Stimulated activated memory B cell treated with anti-CD40 and anti-IgM and Interleukin-4, amounts not matched to agents 10 μg/mL and 1 μg/mL and 100 μg/mL, for 72 hours (primary cell): Measurements from ENCODE around the gene MNT.
A peak's percentile ranks its signal among the peaks of the same experiment; 100 is the strongest.

Experiments
- ATAC-seq: fragments of 150-1000 bp; cut with Tn5 transposase; 2 replicates; pipeline ENCODE4 v1.10.0; 2021
- H3K27ac Mint-ChIP-seq: one replicate; pipeline ENCODE4 v1.8.0; 2022; ENCODE audit warnings: mild to moderate bottlenecking, mixed read lengths
- H3K27me3 Mint-ChIP-seq: one replicate; pipeline ENCODE4 v1.8.0; 2022; ENCODE audit warnings: mixed read lengths
- H3K36me3 Mint-ChIP-seq: one replicate; pipeline ENCODE4 v1.8.0; 2022; ENCODE audit warnings: mixed read lengths
- H3K4me1 Mint-ChIP-seq: one replicate; pipeline ENCODE4 v1.8.0; 2022; ENCODE audit warnings: mixed read lengths
- H3K4me3 Mint-ChIP-seq: one replicate; pipeline ENCODE4 v1.8.0; 2022; ENCODE audit warnings: mild to moderate bottlenecking, moderate library complexity, mixed read lengths
- H3K9me3 Mint-ChIP-seq: one replicate; pipeline ENCODE4 v1.8.0; 2022; ENCODE audit warnings: mixed read lengths

Gene MNT

DNA sequence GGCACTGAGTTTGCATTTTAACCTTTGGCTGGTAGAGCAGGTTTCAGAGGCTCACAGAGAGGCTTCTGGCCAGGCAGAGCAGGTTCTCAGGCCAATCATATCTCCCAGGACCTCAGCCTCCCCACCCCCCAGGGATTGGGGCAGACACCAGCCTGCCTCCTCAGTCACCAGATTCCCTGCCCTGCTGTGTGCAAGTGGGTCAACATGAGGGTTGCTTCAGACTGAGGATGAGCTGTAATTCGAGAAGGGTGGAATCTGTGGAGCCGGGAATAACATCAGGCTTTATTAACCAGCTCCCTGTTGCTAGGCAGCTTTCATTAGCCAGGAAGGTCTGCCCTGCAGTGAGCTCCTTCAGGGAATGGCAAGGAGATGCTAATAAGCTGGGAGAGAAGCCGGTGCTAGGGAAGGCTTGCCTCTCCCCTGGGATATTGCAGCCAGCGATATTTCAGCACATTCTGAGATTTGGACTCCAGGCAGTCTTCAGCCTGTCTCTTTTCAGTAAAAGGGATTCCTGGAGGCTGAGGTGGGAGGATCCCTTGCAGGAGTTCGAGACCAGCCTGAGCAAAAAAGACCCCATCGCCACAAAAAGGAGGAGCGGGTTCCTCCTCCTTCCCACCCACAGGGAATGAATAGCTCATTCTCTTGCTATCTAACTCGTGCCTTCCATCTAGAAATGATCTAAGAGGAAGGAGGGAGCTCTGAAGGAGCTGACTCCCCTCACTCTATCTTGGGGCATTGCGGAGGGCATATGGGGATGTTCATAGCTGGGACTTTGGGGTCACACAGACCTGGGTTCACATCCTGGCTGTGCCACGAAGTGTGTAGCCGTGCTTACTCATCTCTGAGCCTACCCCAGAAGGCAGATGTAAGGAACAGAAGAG lies 52.8 kb downstream of the MNT start:
- no peak for ATAC-seq
- H3K36me3 Mint-ChIP-seq = peaks cover 13% of the 10 kb centered on the region
- no peak overlapping the region for H3K4me3 Mint-ChIP-seq
- no peaks in the 10 kb centered on the region for H3K9me3 Mint-ChIP-seq
- no peaks in the 10 kb centered on the region for H3K27me3 Mint-ChIP-seq
- H3K4me1 Mint-ChIP-seq = no peaks in the 10 kb centered on the region
- no peak overlapping the region for H3K27ac Mint-ChIP-seq

DNA sequence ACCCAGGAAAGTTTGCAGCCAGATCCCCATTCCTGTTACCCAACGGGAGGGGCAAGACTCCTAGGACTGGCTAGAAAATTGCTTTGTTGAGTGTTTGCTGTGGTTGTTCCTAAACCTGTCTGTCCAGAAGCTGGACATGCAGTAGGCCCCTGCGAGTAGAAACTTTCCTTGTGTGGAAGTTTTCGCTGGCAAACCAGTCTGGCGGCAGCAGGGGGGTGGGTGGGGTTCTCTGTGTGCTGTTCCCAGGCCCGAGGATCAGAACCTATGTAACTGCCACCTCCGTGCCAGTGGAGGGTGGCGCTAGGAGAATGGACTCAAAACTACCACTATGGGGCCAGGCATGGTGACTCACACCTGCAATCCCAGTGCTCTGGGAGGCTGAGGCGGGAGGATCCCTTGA lies 54.4 kb downstream of the MNT start:
- H3K27me3 Mint-ChIP-seq = no peaks in the 10 kb centered on the region
- H3K4me1 Mint-ChIP-seq = no peaks in the 10 kb centered on the region
- no peak overlapping the region for H3K27ac Mint-ChIP-seq
- no peaks in the 10 kb centered on the region for H3K9me3 Mint-ChIP-seq
- H3K4me3 Mint-ChIP-seq = no peak overlapping the region
- H3K36me3 Mint-ChIP-seq = peaks cover 13% of the 10 kb centered on the region
- no peak for ATAC-seq

DNA sequence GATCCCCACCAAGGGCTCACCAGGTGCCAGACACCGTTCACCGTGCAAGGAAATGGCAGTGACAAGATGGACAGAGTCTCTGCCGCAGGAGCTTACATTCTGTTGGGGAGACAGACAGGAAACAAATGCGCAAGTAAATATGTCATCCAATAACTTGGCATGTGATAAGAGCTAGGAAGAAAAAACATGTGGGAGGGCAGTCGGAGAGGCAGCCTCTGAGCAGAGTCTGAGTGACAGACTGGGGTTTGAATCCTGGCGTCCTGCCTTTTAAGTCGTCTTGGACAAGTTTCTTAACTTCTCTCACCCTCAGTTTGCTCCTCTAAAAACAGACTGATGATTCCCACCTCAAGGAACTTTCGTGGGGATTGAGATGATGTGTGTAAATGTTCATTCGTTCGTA lies 56.3 kb downstream of the MNT start:
- Mint-ChIP-seq H3K4me1 (no peaks in the 10 kb centered on the region), H3K27me3 (no peaks in the 10 kb centered on the region), H3K9me3 (no peaks in the 10 kb centered on the region), H3K27ac (no peak overlapping the region), H3K36me3 (peaks cover 13% of the 10 kb centered on the region), H3K4me3 (no peak overlapping the region)
- ATAC-seq = no peak

DNA sequence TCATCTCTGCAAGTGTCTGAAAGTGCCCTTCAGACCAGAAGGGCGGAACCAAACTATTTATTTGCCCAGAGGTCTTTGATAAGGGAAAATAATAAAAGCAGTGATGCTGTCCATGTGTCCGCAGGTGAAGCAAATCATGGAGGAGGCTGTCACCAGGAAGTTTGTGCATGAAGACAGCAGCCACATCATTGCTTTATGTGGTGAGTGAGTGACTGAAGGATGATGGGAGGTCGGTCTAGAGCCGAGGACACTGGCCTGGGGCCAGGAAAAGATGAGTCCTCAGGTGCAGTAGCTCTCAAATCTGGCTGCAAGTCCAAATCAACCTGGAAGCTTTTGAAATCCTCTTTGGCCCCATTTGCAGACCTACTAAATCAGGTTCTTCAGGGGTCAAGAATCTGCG lies 57.4 kb downstream of the MNT start:
- H3K27ac Mint-ChIP-seq = no peak overlapping the region
- H3K9me3 Mint-ChIP-seq = no peaks in the 10 kb centered on the region
- ATAC-seq = no peak
- peaks cover 13% of the 10 kb centered on the region for H3K36me3 Mint-ChIP-seq
- H3K27me3 Mint-ChIP-seq = no peaks in the 10 kb centered on the region
- no peak overlapping the region for H3K4me3 Mint-ChIP-seq
- peaks cover 7% of the 10 kb centered on the region for H3K4me1 Mint-ChIP-seq

DNA sequence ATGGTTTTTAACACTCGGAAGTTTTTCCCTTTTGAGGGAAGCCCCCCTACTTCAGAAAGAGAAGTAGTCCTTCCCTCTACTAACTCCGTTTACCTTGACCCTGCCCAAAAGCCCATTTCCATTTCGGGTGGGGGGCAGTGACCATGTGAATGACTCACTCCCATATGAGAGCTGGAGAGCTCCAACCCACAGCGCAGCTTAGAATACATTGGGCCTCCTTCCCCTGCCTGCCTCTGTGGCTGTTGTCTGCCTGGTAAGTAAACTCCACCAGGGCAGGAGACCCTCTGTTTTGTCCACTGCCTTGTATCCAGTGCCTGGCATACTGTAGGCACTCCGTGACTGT lies 62.6 kb downstream of the MNT start:
- Mint-ChIP-seq H3K9me3 (no peaks in the 10 kb centered on the region), H3K4me3 (peak overlapping the region; percentile 74), H3K27ac (no peak overlapping the region), H3K27me3 (no peaks in the 10 kb centered on the region), H3K4me1 (peaks cover 34% of the 10 kb centered on the region), H3K36me3 (peaks cover 9% of the 10 kb centered on the region)
- ATAC-seq = no peak

DNA sequence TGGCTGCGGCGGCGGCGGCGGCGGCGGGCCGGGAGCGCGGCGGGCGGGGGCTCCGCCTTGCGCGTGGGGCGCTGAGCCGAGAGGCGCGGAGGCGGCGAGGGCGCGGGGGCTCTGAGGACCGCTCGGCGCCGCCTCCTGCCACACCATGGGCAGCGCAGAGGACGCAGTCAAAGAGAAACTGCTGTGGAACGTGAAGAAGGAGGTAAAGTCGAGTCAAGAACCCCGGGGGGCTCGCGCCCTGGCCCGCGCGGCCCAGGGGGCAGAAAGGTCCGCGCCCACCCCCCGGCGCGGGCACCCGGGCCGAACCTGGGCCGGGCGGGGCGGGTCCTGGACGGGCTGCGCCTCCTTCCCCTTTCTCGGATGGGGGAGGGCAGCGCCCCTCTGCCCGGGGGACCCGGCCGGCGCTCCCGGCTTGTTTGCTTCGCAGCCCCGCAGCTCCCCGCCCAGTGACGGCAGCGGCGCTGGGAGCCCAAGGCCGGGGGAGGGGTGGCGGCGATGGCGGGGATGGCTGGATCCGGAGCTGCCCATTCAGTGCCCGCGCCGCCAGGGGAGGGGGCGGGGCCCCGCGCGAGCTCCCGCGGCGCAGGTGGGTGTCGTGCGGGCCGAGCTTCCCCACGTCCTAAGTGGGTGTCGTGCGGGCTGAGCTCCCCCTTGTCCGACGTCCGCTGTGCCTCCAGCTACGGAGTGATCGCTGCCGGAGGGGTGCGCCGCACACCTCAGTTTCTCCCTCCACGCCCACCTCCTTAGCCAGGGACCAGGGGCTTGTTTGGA lies 63.1 kb downstream of the MNT start:
- Mint-ChIP-seq H3K27me3 (no peaks in the 10 kb centered on the region), H3K36me3 (peaks cover 9% of the 10 kb centered on the region), H3K27ac (peak overlapping the region; percentile 93), H3K9me3 (no peaks in the 10 kb centered on the region), H3K4me1 (peaks cover 34% of the 10 kb centered on the region), H3K4me3 (peak overlapping the region; percentile 98)
- ATAC-seq = peak; percentile 61

DNA sequence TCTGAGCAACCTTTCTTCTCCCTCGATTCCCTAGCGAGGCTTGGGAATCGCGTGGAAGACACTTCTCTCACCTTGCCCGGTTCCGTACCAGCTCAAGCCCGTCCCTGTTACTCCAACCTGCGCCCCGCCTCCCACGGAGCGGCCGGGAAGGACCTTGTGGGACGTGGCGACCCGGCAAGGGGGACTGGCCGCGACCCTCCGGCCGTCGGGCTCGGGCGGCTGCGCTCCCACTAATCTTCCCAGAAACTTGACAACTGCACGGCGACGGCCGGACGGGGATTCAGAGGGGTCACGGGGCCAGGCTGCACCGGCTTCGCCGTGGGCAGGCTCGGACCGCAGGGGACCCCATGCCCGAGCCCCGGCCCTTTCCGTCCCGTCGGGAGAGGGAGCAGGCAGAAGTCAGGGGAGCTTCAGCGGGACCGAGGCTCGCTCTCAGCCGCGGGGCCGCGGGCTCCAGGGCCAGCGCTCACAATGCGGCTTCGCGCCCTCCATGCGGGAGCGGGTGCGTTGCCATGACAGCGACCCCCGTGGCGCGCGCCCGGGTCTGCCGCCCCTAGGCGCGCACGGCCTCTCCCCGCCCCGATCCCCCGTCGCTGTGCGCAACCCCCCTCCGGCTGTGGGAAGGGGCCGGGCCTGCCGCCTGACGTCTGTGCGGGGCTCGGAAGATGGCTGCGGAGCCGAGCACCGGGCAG lies 63.9 kb downstream of the MNT start, which contains the start of gene SGSM2:
SGSM2 (plus strand) TSS at position 650 of the 692 bp plus-strand sequence. CDS start 188 bp downstream, outside the sequence.
- no peaks in the 10 kb centered on the region for H3K27me3 Mint-ChIP-seq
- peak; percentile 82 for ATAC-seq
- H3K9me3 Mint-ChIP-seq = no peaks in the 10 kb centered on the region
- H3K27ac Mint-ChIP-seq = peak within 1 kb of the TSS; percentile 93
- H3K4me3 Mint-ChIP-seq = peak within 1 kb of the TSS; percentile 98
- peaks cover 34% of the 10 kb centered on the region for H3K4me1 Mint-ChIP-seq
- peaks cover 9% of the 10 kb centered on the region for H3K36me3 Mint-ChIP-seq

DNA sequence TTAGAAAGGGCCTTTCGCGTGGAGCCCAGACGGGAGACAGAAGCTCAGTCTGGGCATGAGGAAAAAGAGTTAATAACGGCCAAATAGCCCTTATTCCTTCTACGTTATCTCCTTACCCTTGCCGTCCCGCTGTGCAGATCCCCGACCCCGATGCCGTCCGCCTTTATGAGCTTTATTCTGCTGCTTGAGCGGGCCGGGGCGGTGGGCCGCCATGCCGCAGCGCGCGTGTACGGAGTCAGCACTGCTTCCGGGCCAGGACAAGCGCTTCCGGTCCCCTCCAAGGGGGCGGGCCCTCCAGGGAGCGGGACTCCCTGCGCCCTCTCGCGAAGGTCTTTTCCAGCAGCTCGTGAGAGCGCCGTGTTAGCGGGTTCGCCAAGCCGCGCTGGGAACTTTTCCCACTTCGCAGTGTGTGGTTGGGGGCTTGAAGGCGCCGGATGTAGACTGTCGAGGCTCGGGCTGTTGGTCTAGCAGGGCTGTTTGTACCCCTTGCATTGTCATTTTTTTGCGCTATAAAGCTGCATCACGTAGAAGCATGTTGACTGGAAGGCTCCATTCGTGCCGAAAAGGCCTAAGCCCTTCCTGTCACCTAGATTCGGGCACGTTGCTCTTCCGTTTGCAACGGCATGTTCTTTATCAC lies 64.5 kb downstream of the MNT start, which contains the start of gene TSR1:
TSR1 (minus strand) TSS at position 243 of the 637 bp plus-strand sequence; CDS start at position 213, 30 bp downstream.
- peak within 1 kb of the TSS; percentile 93 for H3K27ac Mint-ChIP-seq
- H3K4me1 Mint-ChIP-seq = peaks cover 34% of the 10 kb centered on the region
- ATAC-seq = peak; percentile 95
- peaks cover 9% of the 10 kb centered on the region for H3K36me3 Mint-ChIP-seq
- H3K4me3 Mint-ChIP-seq = peak within 1 kb of the TSS; percentile 98
- H3K27me3 Mint-ChIP-seq = no peaks in the 10 kb centered on the region
- H3K9me3 Mint-ChIP-seq = no peaks in the 10 kb centered on the region

DNA sequence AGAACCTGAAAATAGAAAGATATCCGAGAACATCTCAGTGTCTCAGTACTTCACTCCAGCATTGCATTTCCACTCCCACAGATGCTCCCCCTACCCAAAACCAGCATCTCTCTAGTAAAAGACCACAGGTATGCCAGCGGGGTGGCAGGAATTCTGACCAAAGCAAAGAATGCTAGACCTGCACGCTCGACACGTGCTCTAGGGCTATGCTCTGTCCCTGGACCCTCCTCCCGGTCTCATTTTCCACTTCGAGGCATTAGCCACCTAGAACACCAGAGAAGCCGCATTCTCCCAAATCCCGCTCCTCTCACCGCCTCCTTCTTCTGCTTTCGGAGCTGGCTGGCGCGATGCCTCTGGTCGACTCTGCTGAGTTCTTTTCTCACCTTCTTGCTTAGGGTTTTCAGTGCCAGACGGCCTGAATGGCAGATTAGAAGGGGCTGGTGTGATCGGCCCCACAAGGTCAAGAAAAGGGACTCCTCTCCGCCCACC lies 65.1 kb downstream of the MNT start:
- peaks cover 9% of the 10 kb centered on the region for H3K36me3 Mint-ChIP-seq
- H3K4me1 Mint-ChIP-seq = peaks cover 34% of the 10 kb centered on the region
- H3K27me3 Mint-ChIP-seq = no peaks in the 10 kb centered on the region
- H3K27ac Mint-ChIP-seq = peak overlapping the region; percentile 93
- H3K4me3 Mint-ChIP-seq = peak overlapping the region; percentile 98
- no peaks in the 10 kb centered on the region for H3K9me3 Mint-ChIP-seq
- ATAC-seq = no peak
